GM18502 (cell line): ENCODE data around the gene TBC1D7.

Source experiments
- ATAC-seq: cut with Tn5 transposase; IDR thresholded peaks from one replicate; pipeline ENCODE4 v1.9.1; 2021; ENCODE audit warnings: mild to moderate bottlenecking; ENCODE audit not compliant: unreplicated experiment, poor library complexity

The TBC1D7 gene

DNA sequence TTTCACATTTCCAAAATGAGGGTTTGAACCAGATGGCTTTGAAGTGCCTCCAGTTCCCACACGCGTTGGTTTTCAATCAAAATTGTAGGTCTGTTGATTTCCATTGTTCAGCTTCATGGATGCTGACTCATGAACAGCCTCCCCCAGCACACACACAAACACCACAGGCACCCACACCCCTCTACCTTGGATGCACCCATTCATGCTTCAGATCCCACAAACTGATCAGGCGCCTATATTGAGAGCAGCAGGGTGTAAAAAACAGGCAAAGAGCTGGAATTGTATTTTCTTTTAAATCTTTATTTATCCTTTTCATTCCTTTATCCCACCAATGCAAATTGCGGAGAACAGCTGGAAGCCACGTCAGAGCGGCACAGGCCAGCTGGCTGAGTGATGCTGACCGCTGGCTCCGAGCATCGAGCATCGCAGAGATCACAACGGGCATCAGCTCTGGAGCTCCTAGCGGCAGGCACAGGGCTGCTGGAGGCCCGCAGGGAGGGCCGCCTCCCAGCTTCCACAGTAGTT is 29.3 kb upstream of the TBC1D7 start:
- no peak for ATAC-seq

- peak; percentile 80 for ATAC-seq
Observed at GRCh38 chr6:13355999-13356785, 27.9 kb upstream of the TBC1D7 start.

DNA sequence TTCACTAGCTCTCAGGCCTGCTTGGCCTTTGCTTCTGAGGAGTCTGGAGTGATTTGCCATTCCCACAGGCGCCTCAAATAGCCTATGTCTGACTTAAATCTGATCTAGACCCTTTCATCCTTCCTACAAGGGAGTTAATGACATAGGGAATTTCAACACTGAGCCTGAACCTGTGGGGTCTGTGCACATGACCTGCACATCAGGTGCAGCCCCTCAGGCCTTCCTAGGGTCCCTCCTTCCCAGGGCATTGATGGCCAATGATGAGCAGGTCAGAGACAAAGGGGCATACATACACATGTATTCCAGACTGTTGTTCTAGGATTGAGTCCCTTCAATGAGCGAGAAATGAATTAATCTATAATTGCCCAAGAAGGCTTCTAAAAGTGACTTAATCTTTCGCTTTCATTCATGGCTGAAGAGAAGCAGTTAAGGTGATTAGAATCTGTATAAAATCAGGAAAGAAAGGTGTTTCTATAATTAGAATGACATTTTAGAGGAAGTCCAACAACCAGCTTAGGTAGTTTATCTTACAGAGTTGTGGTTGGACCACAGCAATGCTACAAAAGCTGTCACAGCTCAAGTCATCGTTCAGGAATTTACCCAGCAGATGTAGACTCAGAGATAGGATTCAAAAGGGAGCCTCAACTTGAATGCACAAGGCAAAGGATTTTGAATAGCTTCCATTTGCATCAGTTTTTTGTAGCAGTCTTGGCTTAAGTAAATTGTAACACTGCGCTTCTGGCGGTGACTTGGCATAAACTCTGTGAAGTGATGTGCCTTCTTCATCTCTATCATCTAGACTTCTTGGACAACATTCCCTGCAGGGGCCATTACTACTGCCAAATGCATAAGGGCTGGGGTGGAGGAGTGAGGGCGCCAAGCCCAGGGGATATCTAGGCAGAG is 27.0 kb upstream of the TBC1D7 start:
- ATAC-seq: peak; percentile 64

DNA sequence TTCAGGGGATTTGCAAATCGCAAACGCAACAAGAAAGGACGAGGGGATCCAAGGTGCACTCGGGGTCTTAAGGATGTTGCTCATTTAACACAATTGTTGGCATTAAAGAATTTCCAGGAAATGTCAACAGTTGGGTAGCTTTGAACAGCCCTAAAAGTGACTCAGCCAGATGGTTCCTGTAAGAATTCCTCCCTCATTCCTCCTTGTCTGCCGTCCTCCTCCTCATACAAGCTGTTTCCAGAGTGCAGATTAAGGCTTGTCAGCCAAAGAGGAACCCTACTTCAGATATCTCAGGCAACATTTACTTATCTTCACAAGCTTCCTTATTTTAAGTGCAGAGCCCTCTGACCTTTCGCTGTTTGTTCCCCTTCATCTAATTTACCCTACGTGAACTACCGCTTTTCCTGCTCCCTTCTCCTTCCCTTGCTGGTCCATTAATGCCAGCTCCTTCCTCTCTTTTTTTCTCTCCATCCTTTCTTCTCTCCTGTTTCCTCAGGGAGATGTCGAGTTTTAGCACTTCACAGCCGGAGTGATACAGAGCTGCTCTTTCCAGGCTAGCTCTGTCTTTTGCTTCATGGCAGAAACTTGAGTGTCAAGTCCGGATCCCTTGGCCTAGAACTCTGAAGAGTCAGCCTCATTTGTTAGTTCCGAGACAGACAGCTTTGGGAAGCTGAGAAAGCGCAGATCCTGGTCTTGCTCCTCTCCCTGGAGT is 26.1 kb upstream of the TBC1D7 start:
- no peak for ATAC-seq

- no peak for ATAC-seq
Observed at GRCh38 chr6:13352165-13352564, 23.8 kb upstream of the TBC1D7 start.

DNA sequence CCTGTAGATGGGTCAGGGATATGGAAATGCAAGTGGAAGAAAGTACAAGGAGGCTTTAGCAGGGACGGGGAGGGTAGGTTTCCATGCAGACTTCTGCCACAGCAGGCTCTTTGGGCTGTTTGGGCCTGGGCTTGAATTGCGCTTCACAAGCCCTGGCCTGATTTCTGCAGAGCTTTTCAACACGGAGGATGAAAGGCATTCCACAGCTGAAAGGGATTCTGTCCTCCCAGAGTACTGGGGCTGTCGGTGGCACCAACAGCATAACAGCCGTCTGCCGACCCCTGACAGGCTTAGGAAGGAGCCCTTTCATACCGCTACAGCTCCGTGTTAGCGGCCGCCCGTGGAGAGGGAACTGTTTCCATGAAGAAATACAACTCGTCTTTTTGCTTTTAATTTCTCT is 22.9 kb upstream of the TBC1D7 start:
- no peak for ATAC-seq

GRCh38 chr6:13349811-13350506 is 21.6 kb upstream of the TBC1D7 start:
- no peak for ATAC-seq

GRCh38 chr6:13348334-13349113 is 20.2 kb upstream of the TBC1D7 start:
- no peak for ATAC-seq

GRCh38 chr6:13346245-13346644 is 17.9 kb upstream of the TBC1D7 start:
- ATAC-seq: no peak

DNA sequence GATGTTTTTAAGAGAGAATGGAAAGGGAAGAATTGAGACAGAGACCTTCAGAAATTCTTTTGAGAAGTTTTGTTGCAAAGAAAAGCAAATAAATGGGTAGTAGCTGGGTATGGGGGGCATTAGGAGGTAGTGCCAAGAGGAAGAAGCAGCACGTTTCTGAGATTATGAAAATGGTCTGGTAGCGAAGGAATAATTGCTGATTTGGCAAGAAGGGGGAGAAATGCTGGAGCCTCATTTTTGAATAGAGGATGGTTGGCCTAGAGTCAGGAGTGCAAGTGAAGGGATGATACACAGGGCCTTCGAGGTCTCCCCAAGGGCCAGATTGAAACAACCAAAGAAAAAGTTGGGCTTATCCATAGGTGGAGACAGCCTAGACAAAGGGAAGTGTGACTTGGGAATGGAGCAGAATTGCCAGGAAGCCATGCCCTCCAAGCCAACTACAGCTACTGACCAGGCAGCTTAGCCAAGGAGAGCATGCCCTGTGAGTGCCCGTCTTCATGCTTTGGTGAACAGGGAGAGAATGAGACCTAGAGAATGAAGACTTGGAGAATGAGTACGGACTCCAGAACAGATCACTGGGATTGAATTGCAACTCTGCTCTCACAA is 14.2 kb upstream of the TBC1D7 start:
- no peak for ATAC-seq

DNA sequence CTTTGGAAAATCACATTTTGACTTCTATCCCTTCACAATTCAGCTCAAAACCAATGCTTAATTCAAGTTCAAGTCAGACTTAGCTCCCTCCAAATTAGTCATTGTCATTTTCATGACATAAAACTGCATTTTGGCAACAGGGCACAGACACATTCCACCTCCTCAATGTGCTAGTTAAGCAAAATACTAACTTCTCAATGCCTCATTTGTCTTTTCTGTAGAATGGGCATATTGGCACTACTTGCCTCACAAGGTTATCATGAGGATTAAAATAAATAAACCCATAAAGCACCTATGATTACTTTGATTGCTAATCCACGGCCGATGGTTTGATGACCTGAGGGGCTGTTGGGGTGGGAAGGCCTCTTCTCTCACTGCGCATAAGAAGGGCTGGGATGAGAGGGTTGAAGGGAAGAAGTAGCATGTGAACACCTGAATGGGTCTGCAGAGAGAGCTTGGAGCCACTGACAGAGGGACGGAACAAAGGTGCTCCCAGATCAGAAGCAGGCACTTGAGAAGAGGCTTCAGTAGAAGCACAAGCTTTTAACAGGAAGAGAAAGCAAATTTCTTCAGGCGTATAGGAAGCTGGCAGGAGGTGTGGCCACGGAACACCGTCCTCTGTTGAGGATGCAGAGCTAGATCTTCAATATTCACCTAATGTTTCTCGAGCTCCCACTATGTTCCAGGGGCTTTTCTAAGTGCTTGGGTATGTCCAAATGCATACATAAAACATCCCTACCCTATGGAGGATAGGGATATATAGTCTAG is 11.7 kb upstream of the TBC1D7 start:
- ATAC-seq: no peak

GRCh38 chr6:13338038-13338437 is 9.7 kb upstream of the TBC1D7 start:
- no peak for ATAC-seq

- no peak for ATAC-seq
Observed at GRCh38 chr6:13336553-13336952, 8.2 kb upstream of the TBC1D7 start.

DNA sequence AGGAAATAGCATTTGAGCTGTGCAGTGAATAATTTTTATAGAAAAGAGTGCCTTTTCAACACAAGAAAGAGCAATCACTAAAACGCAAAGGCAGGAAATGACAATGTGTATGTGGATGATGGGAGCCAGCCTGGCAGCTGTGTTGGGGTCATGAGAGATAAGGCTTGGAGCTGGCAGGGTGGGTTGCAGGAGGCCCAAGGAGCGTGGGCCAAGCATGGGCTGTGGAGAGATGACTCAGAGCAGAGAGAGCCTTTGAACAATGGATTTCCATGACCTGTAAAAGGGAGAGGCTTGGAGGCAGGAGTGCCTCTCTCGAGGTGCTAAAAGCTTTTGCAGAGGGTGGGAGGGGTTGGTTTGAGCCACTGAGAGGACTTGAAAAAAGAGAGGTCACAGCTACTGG is 6.6 kb upstream of the TBC1D7 start:
- ATAC-seq: no peak

- no peak for ATAC-seq
Observed at GRCh38 chr6:13332349-13332706, 4.0 kb upstream of the TBC1D7 start.

- ATAC-seq: no peak
Observed at GRCh38 chr6:13331516-13332348, 3.4 kb upstream of the TBC1D7 start.

GRCh38 chr6:13328875-13329183 is 492 bp upstream of the TBC1D7 start:
- no peak for ATAC-seq

GRCh38 chr6:13327691-13328075 is 654 bp downstream of the TBC1D7 start:
- ATAC-seq: peak; percentile 9
